Cardiac fibroblast (primary cell): Measurements from ENCODE around the gene ZNF749.

Experiments
- DNase-seq, 2 donors: peaks; one replicate each; pipeline versions ENCODE4 v3.0.0 to v3.0.0-alpha.2; 2010; ENCODE audit warnings: low read depth in 2 of 2
- H3K4me3 ChIP-seq, 2 donors: replicated peaks in 1 of 2; 1 replicate in 1 of 2; 2 replicates in 1 of 2; pipeline ENCODE4 v1.5.1; 2011; ENCODE audit warnings: low read depth in 2 of 2, low read length in 2 of 2, mild to moderate bottlenecking in 2 of 2, moderate library complexity in 1 of 2
- TF ChIP-seq, protein P1 (sequence below): IDR thresholded peaks from one replicate; pipeline ENCODE4 v1.5.1; 2011; ENCODE audit warnings: low read depth, mild to moderate bottlenecking, low read length, inconsistent platforms

ZNF749 gene

DNA sequence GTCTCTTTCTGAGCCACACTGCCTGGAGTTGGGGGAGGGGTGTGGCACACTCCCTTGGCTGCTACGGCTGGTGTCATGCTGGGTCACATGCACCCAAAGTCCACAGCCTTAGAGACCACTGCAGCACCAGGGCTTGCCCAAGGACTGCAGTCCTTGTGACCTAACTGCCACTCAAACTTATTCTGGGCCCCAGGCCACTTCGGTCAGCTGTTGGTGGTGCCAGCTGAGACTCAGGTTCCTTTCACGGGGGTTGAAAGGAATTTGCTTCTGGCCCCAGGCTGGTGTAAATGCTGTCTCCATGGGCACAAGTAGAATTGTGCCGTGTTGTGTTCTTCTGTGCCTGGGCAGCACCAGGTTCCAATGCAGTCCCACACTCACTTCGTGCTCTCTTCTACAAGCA lies 31.4 kb downstream of the ZNF749 start:
- TF ChIP-seq, protein P1, sequence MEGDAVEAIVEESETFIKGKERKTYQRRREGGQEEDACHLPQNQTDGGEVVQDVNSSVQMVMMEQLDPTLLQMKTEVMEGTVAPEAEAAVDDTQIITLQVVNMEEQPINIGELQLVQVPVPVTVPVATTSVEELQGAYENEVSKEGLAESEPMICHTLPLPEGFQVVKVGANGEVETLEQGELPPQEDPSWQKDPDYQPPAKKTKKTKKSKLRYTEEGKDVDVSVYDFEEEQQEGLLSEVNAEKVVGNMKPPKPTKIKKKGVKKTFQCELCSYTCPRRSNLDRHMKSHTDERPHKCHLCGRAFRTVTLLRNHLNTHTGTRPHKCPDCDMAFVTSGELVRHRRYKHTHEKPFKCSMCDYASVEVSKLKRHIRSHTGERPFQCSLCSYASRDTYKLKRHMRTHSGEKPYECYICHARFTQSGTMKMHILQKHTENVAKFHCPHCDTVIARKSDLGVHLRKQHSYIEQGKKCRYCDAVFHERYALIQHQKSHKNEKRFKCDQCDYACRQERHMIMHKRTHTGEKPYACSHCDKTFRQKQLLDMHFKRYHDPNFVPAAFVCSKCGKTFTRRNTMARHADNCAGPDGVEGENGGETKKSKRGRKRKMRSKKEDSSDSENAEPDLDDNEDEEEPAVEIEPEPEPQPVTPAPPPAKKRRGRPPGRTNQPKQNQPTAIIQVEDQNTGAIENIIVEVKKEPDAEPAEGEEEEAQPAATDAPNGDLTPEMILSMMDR: no peak
- no peak overlapping the region for H3K4me3 ChIP-seq
- DNase-seq: no peak

DNA sequence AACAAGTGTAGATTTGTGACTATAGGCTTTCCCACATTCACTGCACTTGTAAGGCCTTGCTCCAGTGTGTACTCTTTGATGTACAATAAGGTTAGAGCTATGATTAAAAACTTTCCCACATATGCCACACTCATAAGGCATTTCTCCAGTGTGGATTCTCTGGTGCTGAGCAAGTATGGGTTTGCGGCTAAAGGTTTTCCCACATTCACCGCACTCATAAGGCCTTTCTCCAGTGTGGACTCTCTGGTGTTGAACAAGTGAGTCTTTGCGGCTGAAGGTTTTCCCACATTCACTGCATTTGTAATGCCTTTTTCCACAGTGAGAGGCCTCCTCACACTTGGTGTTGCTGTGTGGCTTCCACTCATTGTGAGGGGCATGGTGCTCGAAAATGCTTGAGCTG lies 38.5 kb downstream of the ZNF749 start:
- TF ChIP-seq, protein P1: no peak
- H3K4me3 ChIP-seq: no peak overlapping the region
- peak; percentile 9 to 25 for DNase-seq

DNA sequence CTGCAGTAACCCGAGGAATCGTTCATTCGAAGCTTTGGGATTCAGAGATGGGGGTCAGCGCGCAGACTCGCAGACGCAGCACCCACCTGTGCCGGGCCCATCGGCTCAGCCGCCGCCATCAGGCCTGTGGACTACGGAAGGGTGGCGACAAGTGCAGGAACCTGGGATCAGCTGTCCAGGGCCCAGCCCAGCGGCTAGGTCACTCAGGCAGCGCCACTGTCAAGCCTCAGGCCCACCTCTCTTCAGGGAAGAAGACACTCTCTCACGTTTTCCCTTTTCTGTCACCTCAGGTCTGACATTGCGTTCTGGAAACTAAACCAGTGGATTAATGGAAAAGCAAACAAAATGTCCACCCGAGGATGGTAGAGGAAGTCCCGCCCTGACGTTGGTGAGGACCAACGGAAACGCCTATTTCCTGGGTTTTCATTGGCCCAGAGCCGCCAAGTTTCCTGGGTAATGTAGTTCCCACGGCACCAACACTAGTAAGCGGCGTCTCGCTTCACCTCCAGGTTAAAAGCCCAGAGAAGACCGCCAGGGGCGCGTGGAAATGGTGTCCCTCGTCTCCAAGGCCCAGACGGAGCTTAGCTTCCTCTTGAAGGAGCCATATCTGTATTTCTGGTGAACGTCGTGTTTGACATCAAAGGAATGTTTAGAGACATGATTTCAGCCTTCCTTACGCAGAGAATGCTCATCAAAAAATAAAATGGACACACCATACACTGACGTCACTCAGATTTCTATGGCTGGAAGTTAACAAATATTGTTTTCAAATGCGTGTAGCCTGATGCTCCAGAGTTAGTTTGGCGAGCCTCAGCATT lies 42.3 kb downstream of the ZNF749 start, which contains the start of gene ZNF772:
TSS of gene ZNF772 (minus strand) at position 376 of the 818 bp plus-strand sequence. CDS start at position 119, 257 bp downstream.
- peak; percentile 93 to 96 for DNase-seq
- TF ChIP-seq, protein P1: peak; percentile 84
- peak within 1 kb of the TSS; percentile 72 for H3K4me3 ChIP-seq

DNA sequence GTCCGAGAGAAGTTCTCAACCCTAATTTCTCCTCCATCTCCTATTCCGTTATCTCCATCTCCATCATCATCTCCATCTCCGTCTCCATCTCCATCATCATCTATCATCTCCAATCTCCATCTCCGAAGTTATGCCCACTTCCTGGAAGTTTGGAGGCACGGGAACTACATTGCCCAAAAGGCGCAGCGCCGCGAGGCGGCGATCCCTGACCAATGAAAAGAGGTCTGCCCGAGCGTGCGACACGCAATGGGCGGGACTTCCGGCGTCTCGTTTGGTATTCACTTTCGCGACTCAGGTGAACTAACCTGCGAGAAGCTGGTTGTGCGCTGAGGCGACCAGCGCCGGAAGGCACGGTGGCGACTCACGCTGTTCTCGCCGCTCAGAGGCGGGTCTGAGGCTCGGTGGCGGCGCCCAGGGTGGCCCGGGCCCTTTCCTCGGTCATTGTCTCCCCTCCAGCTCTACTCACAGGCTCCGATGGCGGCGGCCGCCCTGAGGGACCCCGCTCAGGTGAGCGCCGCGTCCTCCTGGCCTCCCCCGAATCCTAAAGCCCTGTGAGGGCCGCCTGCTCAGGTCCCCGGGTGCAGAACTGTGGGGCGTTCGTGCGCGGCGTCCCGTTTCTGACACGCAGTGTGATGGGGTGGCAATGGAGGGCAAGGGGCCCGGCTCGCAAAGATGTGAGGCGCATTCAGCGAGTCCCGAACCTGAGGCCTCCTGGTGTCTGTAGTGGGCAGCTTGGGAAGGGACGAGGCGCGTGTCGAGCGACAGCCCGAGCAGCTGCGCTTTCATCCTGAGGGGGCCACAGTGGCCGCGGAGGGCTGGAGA lies 52.6 kb downstream of the ZNF749 start, which contains the start of gene ZNF419:
TSS of gene ZNF419 (plus strand) at position 274 of the 822 bp plus-strand sequence. CDS start at position 475, 201 bp downstream.
- peak; percentile 81 to 82 for DNase-seq
- H3K4me3 ChIP-seq: peak within 1 kb of the TSS; percentile 91 to 95

DNA sequence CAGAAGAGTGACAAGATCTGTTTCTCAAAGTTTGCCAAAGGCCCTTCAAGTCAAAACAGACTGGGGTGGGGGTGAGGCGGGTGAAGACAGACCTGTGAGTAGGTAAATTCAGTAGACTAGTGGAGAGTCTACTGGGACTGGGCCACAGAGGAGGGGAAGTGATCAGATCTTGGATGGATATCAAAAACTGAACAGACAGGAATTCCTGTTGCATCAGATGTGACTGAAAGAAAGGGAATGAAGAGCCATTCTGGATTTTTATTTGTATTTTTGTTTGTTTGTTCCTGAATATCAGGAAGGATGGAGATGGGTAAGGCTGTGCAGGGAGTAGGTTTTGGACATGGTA lies 53.1 kb downstream of the ZNF749 start:
- H3K4me3 ChIP-seq: peak overlapping the region; percentile 32 to 42
- peak; percentile 37 to 51 for DNase-seq
